ENCODE data around the gene CD2.

DNA sequence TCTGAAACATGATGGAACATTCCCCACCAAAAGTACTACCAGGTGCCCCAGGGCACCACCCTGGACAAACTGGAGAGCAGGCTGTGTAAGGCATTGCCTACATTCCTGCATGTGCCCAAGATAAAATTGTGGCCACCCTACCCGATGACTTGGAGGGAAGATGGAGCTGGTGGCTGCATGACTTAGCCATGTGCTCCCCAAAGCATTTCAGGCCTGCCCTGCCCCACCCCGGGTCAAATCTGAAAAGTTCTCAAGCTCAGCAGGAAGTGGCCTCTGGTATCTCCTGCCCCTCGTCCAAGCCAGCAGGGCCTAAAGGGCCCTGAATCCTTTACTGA, 8.5 kb downstream of the CD2 start:
- TF ChIP-seq CTCF (IDR thresholded peaks at IDR 0.05), result no peak
- no peak for TF ChIP-seq POLR2A (IDR thresholded peaks at IDR 0.05)
- no peak for TF ChIP-seq EP300 (IDR thresholded peaks at IDR 0.05)
- no peak for TF ChIP-seq POLR2AphosphoS5 (IDR thresholded peaks at IDR 0.05)

Data from stomach (tissue), 4 donors.